Activated CD8-positive, alpha-beta memory T cell treated with anti-CD3 and anti-CD28 coated beads, Interleukin-2, amount 10 ng/mL, durations not matched to agents 7 days and 5 days (primary cell): Measurements from ENCODE around the gene OR12D3. TPM values are rescaled to one million over a fixed set of nuclear protein-coding genes. Genes with fewer than 3 reads are reported as not detected.
"Not testable (repeated sequence)": the region's sequence is repeated elsewhere in the genome, so short reads cannot be mapped to it uniquely, and the experiment has no call there.

Experiments used
- ATAC-seq: fragments of 150-1000 bp; cut with Tn5 transposase; one replicate; pipeline ENCODE4 v1.10.0; 2021; ENCODE audit warnings: moderate library complexity
- CTCF ChIA-PET: fragments of 350-600 bp; sonication (Branson Sonifier 250); formaldehyde crosslinking; loops from one replicate; lab custom pipeline; 2021; ENCODE audit warnings: antibody characterized with exemption; lab: Charles Lee
- DNase-seq: peaks from one replicate; pipeline ENCODE4 v3.0.0-alpha.2; 2020
- H3K27ac Mint-ChIP-seq: one replicate; pipeline ENCODE4 v1.8.0; 2021; ENCODE audit warnings: mild to moderate bottlenecking, mixed read lengths
- H3K27me3 Mint-ChIP-seq: one replicate; pipeline ENCODE4 v1.8.0; 2021; ENCODE audit warnings: mixed read lengths
- H3K36me3 Mint-ChIP-seq: one replicate; pipeline ENCODE4 v1.8.0; 2021; ENCODE audit warnings: mild to moderate bottlenecking, mixed read lengths
- H3K4me1 Mint-ChIP-seq: one replicate; pipeline ENCODE4 v1.8.0; 2021; ENCODE audit warnings: mixed read lengths
- H3K4me3 Mint-ChIP-seq: one replicate; pipeline ENCODE4 v1.8.0; 2021; ENCODE audit warnings: mild to moderate bottlenecking, moderate library complexity, mixed read lengths
- H3K9me3 Mint-ChIP-seq: one replicate; pipeline ENCODE4 v1.8.0; 2022; ENCODE audit warnings: low read depth, mixed read lengths
- total RNA-seq, 2 experiments: library from RNA; stranded (reverse); gene quantifications; one replicate each; pipeline ENCODE4 v1.2.3, GENCODE V29; 2021

The OR12D3 gene, protein sequence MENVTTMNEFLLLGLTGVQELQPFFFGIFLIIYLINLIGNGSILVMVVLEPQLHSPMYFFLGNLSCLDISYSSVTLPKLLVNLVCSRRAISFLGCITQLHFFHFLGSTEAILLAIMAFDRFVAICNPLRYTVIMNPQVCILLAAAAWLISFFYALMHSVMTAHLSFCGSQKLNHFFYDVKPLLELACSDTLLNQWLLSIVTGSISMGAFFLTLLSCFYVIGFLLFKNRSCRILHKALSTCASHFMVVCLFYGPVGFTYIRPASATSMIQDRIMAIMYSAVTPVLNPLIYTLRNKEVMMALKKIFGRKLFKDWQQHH
- not detected for total RNA-seq

DNA sequence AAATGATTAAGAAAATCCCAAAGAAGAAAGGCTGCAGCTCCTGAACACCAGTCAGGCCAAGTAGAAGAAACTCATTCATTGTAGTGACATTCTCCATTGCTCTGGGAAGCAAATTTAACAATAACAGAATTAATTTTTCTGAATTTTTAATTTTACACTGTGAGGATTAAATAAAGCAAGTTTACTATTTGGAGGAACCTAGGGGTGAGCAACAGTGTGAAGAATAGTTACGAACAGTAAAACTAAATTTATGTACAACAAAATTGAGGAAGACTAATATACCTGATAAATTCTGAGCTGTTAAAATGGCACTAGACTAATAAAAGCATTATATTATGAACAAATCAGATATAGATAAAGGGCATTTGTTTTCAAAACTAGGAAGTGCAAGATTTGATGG, at the start of gene OR12D3:
TSS of gene OR12D3 (minus strand) at position 101 of the 400 bp plus-strand sequence. CDS start at position 97, 4 bp downstream.
- CTCF ChIA-PET, result no interaction called here
- Mint-ChIP-seq H3K4me3 (no peak within 1 kb of the TSS), H3K9me3 (no peaks in the 10 kb centered on the region), H3K4me1 (no peaks in the 10 kb centered on the region), H3K27me3 (peaks cover 19% of the 10 kb centered on the region), H3K27ac (no peak within 1 kb of the TSS), H3K36me3 (no peaks in the 10 kb centered on the region)
- no peak for DNase-seq
- ATAC-seq, result no peak

DNA sequence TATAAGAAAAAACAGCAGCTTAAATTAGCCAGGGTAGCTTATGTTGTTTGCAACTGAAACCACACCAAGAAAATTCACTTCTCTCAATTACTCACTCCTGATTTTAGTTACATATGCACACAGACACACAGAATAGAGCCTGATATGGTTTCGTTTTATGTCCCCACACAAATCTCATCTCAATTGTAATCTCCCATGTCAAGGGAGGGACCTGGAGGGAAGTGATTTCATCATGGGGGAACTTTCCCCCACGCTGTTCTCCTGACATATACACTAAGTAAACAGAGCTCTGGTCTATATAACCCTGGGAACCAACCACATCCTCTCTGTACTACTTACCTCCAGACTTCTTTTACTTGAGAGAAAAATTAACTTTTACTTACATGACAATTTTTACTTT, 49.5 kb upstream of the OR12D3 start:
- peaks cover 32% of the 10 kb centered on the region for H3K27me3 Mint-ChIP-seq
- H3K4me3 Mint-ChIP-seq, result no peak overlapping the region
- CTCF ChIA-PET, result no interaction called here
- H3K4me1 Mint-ChIP-seq, result peaks cover 3% of the 10 kb centered on the region
- no peaks in the 10 kb centered on the region for H3K9me3 Mint-ChIP-seq
- no peak for DNase-seq
- no peak for ATAC-seq
- no peak overlapping the region for H3K27ac Mint-ChIP-seq
- H3K36me3 Mint-ChIP-seq, result no peaks in the 10 kb centered on the region

DNA sequence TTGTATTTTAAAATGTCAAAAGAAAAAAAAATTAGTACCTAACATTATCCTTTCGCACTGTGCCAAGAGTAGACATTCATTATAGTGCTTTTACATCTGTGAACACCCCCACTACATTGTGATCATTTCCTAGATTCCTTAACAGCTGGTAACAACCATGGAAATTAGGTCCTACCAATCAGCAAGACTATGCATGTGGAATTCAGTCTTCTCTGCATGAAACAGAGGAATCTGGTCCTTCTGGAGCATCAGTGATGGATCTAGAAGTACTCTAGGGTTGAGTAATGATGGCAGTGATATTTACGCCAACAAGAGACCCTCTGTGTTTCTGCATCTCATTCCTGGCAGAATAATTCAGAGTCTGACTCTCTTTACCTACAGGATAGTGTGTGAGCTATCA, 49.1 kb upstream of the OR12D3 start:
- no peaks in the 10 kb centered on the region for H3K36me3 Mint-ChIP-seq
- H3K27ac Mint-ChIP-seq, result no peak overlapping the region
- CTCF ChIA-PET, result no interaction called here
- H3K27me3 Mint-ChIP-seq, result peaks cover 31% of the 10 kb centered on the region
- H3K9me3 Mint-ChIP-seq, result no peaks in the 10 kb centered on the region
- ATAC-seq, result no peak
- H3K4me3 Mint-ChIP-seq, result no peak overlapping the region
- H3K4me1 Mint-ChIP-seq, result peaks cover 3% of the 10 kb centered on the region
- no peak for DNase-seq

DNA sequence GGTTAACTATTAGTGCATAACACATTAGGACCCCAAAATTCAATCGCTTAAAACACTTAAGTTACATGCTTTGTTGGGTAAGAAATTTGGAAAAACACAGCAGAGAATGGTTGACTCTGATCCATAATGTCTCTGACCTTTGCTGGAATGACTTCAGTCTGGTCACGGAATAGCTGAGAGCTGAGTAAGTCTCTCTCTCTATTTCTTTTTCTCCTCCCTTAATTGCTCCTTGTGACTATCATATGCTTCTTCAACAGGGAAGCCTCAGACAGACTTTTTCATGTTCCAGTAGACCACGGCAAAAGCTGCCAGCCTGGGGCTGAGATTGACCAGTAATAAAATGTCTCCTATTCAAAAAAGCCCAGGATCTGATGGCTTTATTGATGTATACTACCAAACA, 44.4 kb upstream of the OR12D3 start:
- ATAC-seq, result no peak

DNA sequence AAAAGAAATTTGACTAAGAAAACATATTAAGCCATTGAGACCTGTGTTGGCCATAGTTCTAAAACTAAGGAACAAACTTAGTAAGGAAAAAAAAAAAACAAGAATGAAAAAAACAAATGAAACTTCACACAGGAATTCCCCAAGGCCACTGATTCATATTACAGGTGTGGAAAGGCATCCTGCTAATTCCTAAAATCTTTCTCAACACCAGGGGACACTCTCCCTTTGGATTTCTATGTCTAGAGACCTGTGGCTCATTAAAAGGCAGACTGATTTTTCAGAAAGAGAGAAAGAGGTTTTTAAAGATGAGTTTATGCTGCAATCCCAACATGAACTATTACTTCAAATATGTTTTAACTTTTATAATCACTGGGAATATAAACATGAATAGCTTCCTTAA, 39.5 kb upstream of the OR12D3 start, which contains the start of gene OR12D1:
TSS of gene OR12D1 (plus strand) at position 341 of the 400 bp plus-strand sequence.
- no peak for ATAC-seq

More for the DNA sequence above, 44.4 kb upstream of the OR12D3 start:
- CTCF ChIA-PET, result no interaction called here
- H3K9me3 Mint-ChIP-seq, result no peaks in the 10 kb centered on the region
- no peak overlapping the region for H3K4me3 Mint-ChIP-seq
- peaks cover under 1% of the 10 kb centered on the region for H3K4me1 Mint-ChIP-seq
- no peak for DNase-seq
- no peak overlapping the region for H3K27ac Mint-ChIP-seq
- H3K36me3 Mint-ChIP-seq, result no peaks in the 10 kb centered on the region
- H3K27me3 Mint-ChIP-seq, result peaks cover 47% of the 10 kb centered on the region

DNA sequence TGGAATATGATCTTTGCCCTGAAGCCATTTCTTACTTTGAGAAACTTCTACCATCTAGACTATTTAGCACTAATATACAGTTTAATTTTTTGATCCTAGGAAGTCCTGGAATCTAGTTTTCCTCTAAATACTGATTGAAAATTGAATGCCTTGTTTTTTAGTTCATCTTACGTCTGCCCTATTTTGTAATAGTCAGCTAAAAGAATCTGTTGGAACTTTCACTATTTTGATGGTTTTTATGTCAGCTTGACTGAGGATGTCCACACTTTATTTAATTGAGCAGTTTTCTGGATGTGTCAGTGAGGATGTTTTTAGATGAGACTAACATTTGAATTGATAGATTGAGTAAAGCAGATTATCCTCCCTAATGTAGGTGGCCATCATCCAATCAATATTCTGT, 28.7 kb upstream of the OR12D3 start:
- DNase-seq, result no peak
- Mint-ChIP-seq H3K9me3 (no peaks in the 10 kb centered on the region), H3K27me3 (peaks cover 12% of the 10 kb centered on the region), H3K27ac (no peak overlapping the region), H3K36me3 (no peaks in the 10 kb centered on the region), H3K4me1 (no peaks in the 10 kb centered on the region), H3K4me3 (no peak overlapping the region)
- CTCF ChIA-PET, result no interaction called here
- ATAC-seq, result no peak

More for the DNA sequence above, 39.5 kb upstream of the OR12D3 start, which contains the start of gene OR12D1:
- H3K4me1 Mint-ChIP-seq, result no peaks in the 10 kb centered on the region
- CTCF ChIA-PET, result no interaction called here
- H3K4me3 Mint-ChIP-seq, result no peak within 1 kb of the TSS
- H3K27me3 Mint-ChIP-seq, result peaks cover 47% of the 10 kb centered on the region
- DNase-seq, result no peak
- H3K27ac Mint-ChIP-seq, result no peak within 1 kb of the TSS
- H3K9me3 Mint-ChIP-seq, result peaks cover 2% of the 10 kb centered on the region
- no peaks in the 10 kb centered on the region for H3K36me3 Mint-ChIP-seq

DNA sequence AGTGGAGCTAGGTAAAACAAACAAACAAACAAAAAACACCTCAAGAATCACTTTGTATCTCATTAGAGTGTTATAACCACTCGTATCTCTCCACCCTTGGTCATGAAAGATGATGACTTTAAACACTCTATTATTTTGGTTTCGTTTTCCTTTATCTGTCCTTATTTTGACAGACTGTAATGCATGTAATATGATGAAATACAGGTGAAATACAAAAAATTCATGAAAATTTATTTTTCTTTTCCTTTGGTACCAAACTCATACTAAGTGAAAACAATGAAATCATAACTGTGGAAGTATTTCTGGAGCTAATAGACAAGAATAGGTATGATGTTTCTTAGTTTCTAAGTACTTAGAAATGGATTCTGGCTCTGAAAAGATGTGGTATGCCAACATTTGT, 24.4 kb upstream of the OR12D3 start:
- Mint-ChIP-seq H3K36me3 (no peaks in the 10 kb centered on the region), H3K4me3 (no peak overlapping the region), H3K27me3 (peaks cover 28% of the 10 kb centered on the region), H3K4me1 (no peaks in the 10 kb centered on the region), H3K27ac (no peak overlapping the region), H3K9me3 (no peaks in the 10 kb centered on the region)
- CTCF ChIA-PET, result no interaction called here
- no peak for DNase-seq
- no peak for ATAC-seq

DNA sequence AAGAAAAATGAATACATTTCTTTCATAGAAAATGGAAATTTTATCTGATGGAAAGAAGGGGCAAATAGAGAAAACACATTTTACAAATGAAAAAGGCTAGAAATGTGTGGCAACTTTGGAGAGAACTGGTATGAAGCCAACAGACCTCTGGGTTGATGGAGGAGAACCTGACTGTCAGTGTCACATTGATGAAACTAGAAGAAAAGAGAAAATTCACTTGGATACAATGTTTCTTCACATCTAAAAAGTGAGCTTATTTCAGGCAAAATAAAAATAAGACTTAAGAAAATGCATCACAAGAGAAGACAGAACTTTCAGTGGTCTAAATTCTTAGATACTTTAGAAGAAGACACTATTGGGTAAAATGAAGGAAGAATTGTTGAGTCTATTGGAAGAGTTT, 20.2 kb upstream of the OR12D3 start, which contains the start of gene OR12D2:
TSS of gene OR12D2 (plus strand) at position 301 of the 400 bp plus-strand sequence. CDS start 1,069 bp downstream, outside the sequence.
- Mint-ChIP-seq H3K27ac (no peak within 1 kb of the TSS), H3K9me3 (no peaks in the 10 kb centered on the region), H3K4me3 (no peak within 1 kb of the TSS), H3K4me1 (no peaks in the 10 kb centered on the region), H3K36me3 (no peaks in the 10 kb centered on the region), H3K27me3 (peaks cover 25% of the 10 kb centered on the region)
- DNase-seq (no peak), ATAC-seq (no peak)
- CTCF ChIA-PET, result no interaction called here

DNA sequence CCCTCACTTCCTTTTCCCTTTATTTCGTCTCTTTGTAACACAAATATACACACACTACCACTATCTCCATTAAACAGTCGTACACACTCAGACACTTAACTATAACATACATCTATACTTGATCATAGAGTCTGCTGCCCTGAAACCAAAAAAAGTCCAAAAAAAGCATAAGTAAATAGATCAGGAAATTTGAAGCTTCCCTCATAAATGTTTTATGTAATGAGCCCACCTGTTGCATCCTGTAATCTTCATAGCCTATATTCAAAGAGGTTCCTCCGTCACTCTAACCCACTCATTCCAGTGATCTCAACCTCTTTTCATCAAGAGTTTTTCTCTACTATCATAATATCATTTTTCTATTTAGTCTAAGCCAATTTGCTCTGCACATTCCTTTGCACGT, 13.4 kb upstream of the OR12D3 start:
- Mint-ChIP-seq H3K9me3 (no peaks in the 10 kb centered on the region), H3K4me3 (no peak overlapping the region), H3K4me1 (no peaks in the 10 kb centered on the region), H3K36me3 (no peaks in the 10 kb centered on the region), H3K27me3 (peaks cover 14% of the 10 kb centered on the region), H3K27ac (no peak overlapping the region)
- CTCF ChIA-PET, result no interaction called here
- no peak for DNase-seq
- ATAC-seq, result no peak

DNA sequence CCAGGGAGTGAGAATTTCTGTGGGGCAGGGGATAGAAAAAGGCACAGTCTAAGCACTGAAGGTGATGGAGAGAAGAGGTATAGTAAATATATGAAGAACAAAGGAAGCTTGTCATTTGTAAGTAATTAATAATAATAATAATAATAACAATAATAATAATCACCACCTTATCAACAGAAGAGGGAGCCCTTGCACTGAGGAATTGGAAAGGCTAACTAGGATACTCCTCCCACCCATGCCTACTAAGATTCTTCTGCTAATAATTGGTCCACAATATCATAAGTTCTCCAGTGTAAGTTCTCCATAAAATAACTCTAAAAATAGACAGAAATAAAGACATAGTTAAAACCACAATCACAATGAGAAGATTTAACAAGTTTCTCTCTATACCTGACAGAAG, 912 bp upstream of the OR12D3 start:
- no peak overlapping the region for H3K4me3 Mint-ChIP-seq

DNA sequence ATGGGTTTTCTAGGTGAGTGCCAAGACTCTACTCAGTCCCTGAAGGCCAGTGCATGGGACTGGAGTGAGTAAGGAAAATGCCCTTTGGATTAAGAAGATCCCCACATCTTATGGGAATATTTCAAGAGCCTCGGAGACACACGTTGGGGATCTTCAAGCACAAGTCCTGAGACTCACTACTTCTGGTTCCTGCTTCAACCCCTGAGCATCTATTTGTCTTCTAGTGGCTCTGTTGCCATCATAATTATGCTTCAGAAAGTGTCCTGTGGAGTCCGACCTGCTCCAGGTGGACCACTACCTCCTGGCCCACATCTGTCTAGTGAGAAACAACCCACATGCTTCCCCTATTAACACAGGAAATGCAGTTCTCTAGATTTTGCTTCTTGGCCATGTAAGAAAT, 6.3 kb downstream of the OR12D3 start, which contains the start of gene OR5V1:
TSS of gene OR5V1 (minus strand) at position 101 of the 400 bp plus-strand sequence. CDS start 12,670 bp downstream, outside the sequence.
- CTCF ChIA-PET, result no interaction called here
- Mint-ChIP-seq H3K4me3 (no peak within 1 kb of the TSS), H3K27ac (no peak within 1 kb of the TSS), H3K4me1 (no peaks in the 10 kb centered on the region), H3K9me3 (no peaks in the 10 kb centered on the region), H3K36me3 (no peaks in the 10 kb centered on the region), H3K27me3 (peaks cover 16% of the 10 kb centered on the region)
- DNase-seq, result no peak
- no peak for ATAC-seq

More for the DNA sequence above, 912 bp upstream of the OR12D3 start:
- H3K27me3 Mint-ChIP-seq, result peaks cover 21% of the 10 kb centered on the region
- no peak overlapping the region for H3K27ac Mint-ChIP-seq
- no peaks in the 10 kb centered on the region for H3K4me1 Mint-ChIP-seq
- no peak for ATAC-seq
- H3K36me3 Mint-ChIP-seq, result no peaks in the 10 kb centered on the region
- no peak for DNase-seq
- no peaks in the 10 kb centered on the region for H3K9me3 Mint-ChIP-seq
- CTCF ChIA-PET, result no interaction called here

DNA sequence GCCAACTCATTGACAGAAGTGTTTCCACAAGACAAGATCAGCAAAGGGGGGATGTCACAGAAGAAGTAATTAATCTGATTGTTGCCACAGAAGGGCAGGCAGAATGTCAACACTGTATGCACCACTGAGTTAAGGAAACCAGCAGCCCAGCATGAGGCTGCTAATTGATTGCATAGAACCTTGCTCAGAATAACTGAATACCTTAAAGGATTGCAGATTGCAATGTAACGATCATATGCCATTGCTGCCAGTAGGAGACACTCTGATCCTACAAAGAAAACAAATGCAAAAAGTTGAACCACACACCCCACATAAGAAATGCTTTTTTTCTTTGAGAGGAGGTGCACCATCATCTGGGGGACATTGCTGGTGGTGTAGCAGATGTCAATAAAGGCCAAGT, 19.5 kb downstream of the OR12D3 start:
- H3K36me3 Mint-ChIP-seq, result no peaks in the 10 kb centered on the region
- CTCF ChIA-PET, result no interaction called here
- H3K4me3 Mint-ChIP-seq, result no peak overlapping the region
- H3K9me3 Mint-ChIP-seq, result peaks cover 3% of the 10 kb centered on the region
- H3K27ac Mint-ChIP-seq, result no peak overlapping the region
- no peak for DNase-seq
- H3K4me1 Mint-ChIP-seq, result no peaks in the 10 kb centered on the region
- no peak for ATAC-seq
- H3K27me3 Mint-ChIP-seq, result peaks cover 18% of the 10 kb centered on the region

DNA sequence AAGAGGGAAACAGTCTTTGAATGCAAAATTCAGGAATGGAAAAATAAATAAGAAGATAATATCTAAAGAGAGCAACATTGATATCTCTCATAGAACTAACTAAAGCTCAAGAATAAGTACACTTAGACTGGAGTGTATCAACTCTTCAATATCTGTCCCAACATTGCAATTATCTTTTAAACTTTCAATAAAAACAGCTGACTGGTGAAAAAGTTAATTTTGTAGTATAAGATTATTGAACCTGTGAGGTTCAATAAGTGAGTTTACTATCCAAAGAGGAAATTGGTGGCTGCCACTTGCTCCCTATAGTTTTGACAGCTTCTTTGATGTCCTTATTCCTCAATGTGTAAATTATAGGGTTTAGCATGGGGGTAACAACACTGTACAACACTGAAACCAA, 20.1 kb downstream of the OR12D3 start:
- no peak overlapping the region for H3K4me3 Mint-ChIP-seq
- no peak for DNase-seq
- H3K9me3 Mint-ChIP-seq, result peaks cover 3% of the 10 kb centered on the region
- no peak for ATAC-seq
- H3K4me1 Mint-ChIP-seq, result no peaks in the 10 kb centered on the region
- H3K27me3 Mint-ChIP-seq, result peaks cover 18% of the 10 kb centered on the region
- no peaks in the 10 kb centered on the region for H3K36me3 Mint-ChIP-seq
- CTCF ChIA-PET, result no interaction called here
- no peak overlapping the region for H3K27ac Mint-ChIP-seq

DNA sequence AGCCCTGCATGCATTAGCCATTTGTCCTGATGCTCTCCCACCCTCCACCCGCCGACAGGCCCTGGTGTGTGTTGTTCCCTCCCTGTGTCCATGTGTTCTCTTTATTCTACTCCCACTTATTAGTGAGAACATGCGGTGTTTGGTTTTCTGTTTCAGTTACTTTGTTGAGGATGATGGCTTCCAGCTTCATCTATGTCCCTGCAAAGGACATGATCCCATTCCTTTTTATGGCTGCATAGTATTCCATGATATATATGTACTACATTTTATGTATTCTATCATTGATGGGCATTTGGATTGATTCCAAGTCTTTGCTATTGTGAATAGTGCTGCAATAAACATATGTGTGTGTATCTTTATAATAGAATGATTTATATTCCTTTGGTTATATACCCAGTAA, 25.7 kb downstream of the OR12D3 start:
- CTCF ChIA-PET, H3K9me3 Mint-ChIP-seq, H3K4me3 Mint-ChIP-seq, H3K36me3 Mint-ChIP-seq, DNase-seq, ATAC-seq, H3K4me1 Mint-ChIP-seq, H3K27ac Mint-ChIP-seq: not testable (repeated sequence)
- peaks cover 12% of the 10 kb centered on the region for H3K27me3 Mint-ChIP-seq
